GM12878 (cell line): Measurements from ENCODE around the gene NTF3. TPM values are rescaled to one million over a fixed set of nuclear protein-coding genes. Genes with fewer than 3 reads are reported as not detected.

Source experiments
- ATAC-seq: fragments of 200-7000 bp; cut with Tn5 transposase; 3 replicates; pipeline ENCODE4 v1.9.1; 2020; ENCODE audit warnings: mild to moderate bottlenecking, moderate library complexity
- BruUV-seq: library from RNA; stranded (reverse); fragments of 400-500 nt; replicated peaks from 2 replicates; lab custom pipeline; 2021; lab: Mats Ljungman, UMichigan
- CTCF ChIA-PET: fragments of 300-600 bp; sonication (Branson Sonifier 250); formaldehyde crosslinking; extraction: SDS; loops from one replicate; lab custom pipeline; 2021; ENCODE audit warnings: inconsistent platforms; lab: Yijun Ruan, JAX
- POLR2A ChIA-PET: fragments of 350-600 bp; formaldehyde crosslinking; extraction: SDS; loops from one replicate; lab custom pipeline; 2021; ENCODE audit warnings: inconsistent platforms; lab: Charles Lee
- RAD21 ChIA-PET: fragments of 300-600 bp; sonication (Branson Sonifier 250); formaldehyde crosslinking; loops from one replicate; lab custom pipeline; 2023; ENCODE audit warnings: antibody characterized with exemption; ENCODE audit not compliant: unreplicated experiment; lab: Charles Lee
- SMC1A ChIA-PET: fragments of 300-600 bp; sonication (Branson Sonifier 250); formaldehyde crosslinking; loops from one replicate; lab custom pipeline; 2023; ENCODE audit not compliant: unreplicated experiment, uncharacterized antibody; lab: Charles Lee
- DNase-seq: peaks from one replicate; pipeline ENCODE4 v3.0.0-alpha.2; 2011; ENCODE audit warnings: low read depth, low spot score
- FAIRE-seq: peaks from 3 replicates; lab custom pipeline; 2011; peaks lifted over from hg19 to GRCh38; lab: Jason Lieb, UNC
- H2AFZ ChIP-seq: 2 replicates; pipeline ENCODE4 v1.6.0; 2011; ENCODE audit warnings: low read depth, low read length, control low read depth; ENCODE audit not compliant: control insufficient read depth
- H3K27ac ChIP-seq: 2 replicates; pipeline ENCODE4 v1.5.1; 2011; ENCODE audit warnings: control low read depth; ENCODE audit not compliant: control insufficient read depth, insufficient read depth
- H3K27me3 ChIP-seq, 2 experiments: replicated peaks in 1 of 2; 2 replicates each; pipeline versions ENCODE4 v1.6.0 to v1.6.1; 2011; ENCODE audit warnings: low read length in 1 of 2; ENCODE audit not compliant: control insufficient read depth in 2 of 2, insufficient read depth in 2 of 2
- H3K36me3 ChIP-seq, 2 experiments: 2 replicates each; pipeline ENCODE4 v1.5.1; 2011; ENCODE audit warnings: low read length in 1 of 2; ENCODE audit not compliant: control insufficient read depth in 2 of 2, insufficient read depth in 2 of 2
- H3K4me1 ChIP-seq: 2 replicates; pipeline ENCODE4 v1.6.1; 2011; ENCODE audit warnings: mild to moderate bottlenecking, low read length, moderate library complexity, mixed read lengths; ENCODE audit not compliant: control insufficient read depth, insufficient read depth
- H3K4me2 ChIP-seq: 2 replicates; pipeline ENCODE4 v1.6.0; 2011; ENCODE audit warnings: control low read depth; ENCODE audit not compliant: control insufficient read depth, insufficient read depth
- H3K4me3 ChIP-seq: fragments of 200-600 bp; sonication (generic); 2 replicates; pipeline ENCODE4 v1.5.1; 2016
- H3K79me2 ChIP-seq: 2 replicates; pipeline ENCODE4 v1.6.0; 2011; ENCODE audit warnings: low read length; ENCODE audit not compliant: control insufficient read depth, insufficient read depth
- H3K9ac ChIP-seq: 2 replicates; pipeline ENCODE4 v1.8.0; 2011; ENCODE audit warnings: low read length, control low read depth, mixed read lengths; ENCODE audit not compliant: control insufficient read depth, insufficient read depth
- H3K9me3 ChIP-seq: replicated peaks from 3 replicates; pipeline ENCODE4 v1.5.1; 2011; ENCODE audit warnings: mild to moderate bottlenecking, low read length; ENCODE audit not compliant: control insufficient read depth, insufficient read depth
- H4K20me1 ChIP-seq: 2 replicates; pipeline ENCODE4 v1.6.0; 2011; ENCODE audit not compliant: control insufficient read depth, insufficient read depth
- FOS ChIP-seq: IDR thresholded peaks from 3 replicates; pipeline ENCODE4 v1.6.1; 2011; ENCODE audit warnings: borderline replicate concordance; ENCODE audit not compliant: insufficient read length; ENCODE audit errors: extremely low read depth
- MTA2 ChIP-seq: fragments of 450-650 bp; IDR thresholded peaks from 2 replicates; pipeline ENCODE4 v1.6.1; 2016; ENCODE audit warnings: low read depth, mild to moderate bottlenecking, moderate library complexity
- NFIC ChIP-seq: IDR thresholded peaks from 2 replicates; pipeline ENCODE4 v1.6.1; 2012; ENCODE audit warnings: low read depth, mild to moderate bottlenecking, inconsistent platforms, low read length, moderate library complexity
- NFXL1 ChIP-seq: fragments of 450-650 bp; IDR thresholded peaks from 2 replicates; pipeline ENCODE4 v1.6.1; 2017; ENCODE audit warnings: antibody characterized with exemption, mild to moderate bottlenecking, borderline replicate concordance
- POLR2A ChIP-seq: IDR thresholded peaks from 2 replicates; pipeline ENCODE4 v1.6.1; 2011; ENCODE audit warnings: low read depth, mild to moderate bottlenecking, low read length
- RFX5 ChIP-seq: IDR thresholded peaks from 2 replicates; pipeline ENCODE4 v1.6.1; 2011; ENCODE audit warnings: low read depth, low read length, improper control_type of control experiment
- TAF1 ChIP-seq: IDR thresholded peaks from 2 replicates; pipeline ENCODE4 v1.6.1; 2011; ENCODE audit warnings: mild to moderate bottlenecking, low read depth, low read length, borderline replicate concordance
- WGBS: methylation state at CpG from one replicate; pipeline ENCODE4 v1.1.6; 2016; ENCODE audit warnings: low lambda C conversion rate; ENCODE audit not compliant: insufficient replicate concordance, insufficient coverage; ENCODE audit errors: missing lambda C conversion rate; 5-methylcytosine and 5-hydroxymethylcytosine counted together
- in situ Hi-C: fragments of 300-500 bp; cut with MboI; formaldehyde crosslinking; loops from 9 replicates; pipeline ENCODE4 v1.14.3; 2018; ENCODE audit warnings: mixed read lengths
- intact Hi-C: fragments of 100-400 bp; cut with micrococcal nuclease; formaldehyde crosslinking; loops from one replicate; pipeline ENCODE4 v1.14.2; 2022; ENCODE audit not compliant: unreplicated experiment
- polyA plus RNA-seq, 11 experiments: library from polyadenylated mRNA; depleted of rRNA in 4 of 11; unstranded in 6 of 11; stranded (reverse) in 5 of 11; fragments of >200 nt; fragmentation: Nextera tagmentation in 4 of 11; fragmentation: Illumina TruSeq in 1 of 11; extraction: Ambion mirVana in 4 of 11; extraction: Trizol in 1 of 11; gene quantifications; 1 replicate in 1 of 11; 2 replicates in 10 of 11; pipeline versions ENCODE4 v1.2.1 to v1.2.3, GENCODE V29; 2011 to 2016; ENCODE audit warnings: inconsistent platforms in 2 of 11, missing spikeins in 2 of 11, low read depth in 1 of 11
- total RNA-seq, 4 experiments: library from RNA; depleted of rRNA in 3 of 4; stranded (reverse); fragments of >200 nt in 3 of 4; fragmentation: Illumina TruSeq in 1 of 4; extraction: Trizol in 1 of 4; gene quantifications; 2 replicates each; pipeline versions ENCODE4 v1.2.1 to v1.2.3, GENCODE V29; 2013 to 2021
- TF ChIP-seq, protein P1 (sequence below): fragments of 450-650 bp; IDR thresholded peaks from 2 replicates; pipeline ENCODE4 v1.6.1; 2017; ENCODE audit warnings: mild to moderate bottlenecking, moderate library complexity
- TF ChIP-seq, protein P2 (sequence below): fragments of 450-650 bp; IDR thresholded peaks from 2 replicates; pipeline ENCODE4 v1.6.1; 2017; ENCODE audit warnings: low read depth, mild to moderate bottlenecking, moderate library complexity

The NTF3 gene
- total and polyA plus RNA-seq, 10 of the 15 experiments (the other 5 are each of a cell fraction or from before 2014, with no cell fraction given), result 0.07 TPM; not detected in 9

DNA sequence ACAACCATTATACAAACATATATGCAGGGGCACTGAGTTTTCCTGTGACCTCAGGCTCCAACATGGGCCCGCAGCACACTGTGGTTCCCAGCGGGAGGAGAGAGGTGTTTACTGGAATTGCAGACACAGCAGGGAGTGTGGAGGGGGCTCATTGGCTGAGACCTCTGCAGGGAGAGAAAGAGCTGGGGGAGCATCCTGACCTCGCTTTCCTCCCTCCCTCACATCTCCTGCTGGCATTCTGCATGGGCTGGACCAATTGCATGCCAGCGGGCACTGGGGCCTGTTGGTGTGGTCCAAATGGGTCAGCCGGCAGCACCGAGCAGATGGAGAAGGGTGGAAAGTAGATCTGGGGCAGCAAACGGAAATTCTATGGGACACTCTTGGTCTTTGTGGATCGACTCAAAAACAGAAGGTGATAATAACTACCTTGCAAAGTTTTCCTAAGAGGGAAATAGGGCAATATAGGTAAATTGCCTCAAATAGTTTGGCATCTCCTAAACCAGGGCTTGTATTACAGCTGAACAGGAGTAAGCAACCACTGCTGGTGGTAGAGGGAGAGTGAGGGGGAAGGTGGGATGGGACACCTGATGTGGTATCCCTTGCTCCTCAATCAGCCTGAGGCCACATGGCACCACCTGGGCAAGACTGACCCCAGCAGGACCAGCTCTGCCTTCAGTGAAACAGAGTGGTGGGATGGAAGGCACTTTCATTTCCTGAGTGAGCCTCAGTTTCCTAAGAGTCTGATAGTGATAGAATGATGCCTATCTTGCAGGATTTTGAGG lies 86.9 kb downstream of the NTF3 start:
- Histone ChIP-seq H3K9me3 (no peaks in the 10 kb centered on the region), H3K27ac (no peak overlapping the region), H3K9ac (no peak overlapping the region), H3K4me2 (no peak overlapping the region), H4K20me1 (no peaks in the 10 kb centered on the region), H3K36me3 (no peaks in the 10 kb centered on the region), H3K4me1 (no peaks in the 10 kb centered on the region), H3K27me3 (peaks cover 0 to 1% of the 10 kb centered on the region in 2 experiments; a peak in 2 of 4 replicates), H3K4me3 (no peak overlapping the region), H2AFZ (no peak overlapping the region), H3K79me2 (no peaks in the 10 kb centered on the region)
- SMC1A ChIA-PET, result no interaction called here
- TF ChIP-seq, protein P1, sequence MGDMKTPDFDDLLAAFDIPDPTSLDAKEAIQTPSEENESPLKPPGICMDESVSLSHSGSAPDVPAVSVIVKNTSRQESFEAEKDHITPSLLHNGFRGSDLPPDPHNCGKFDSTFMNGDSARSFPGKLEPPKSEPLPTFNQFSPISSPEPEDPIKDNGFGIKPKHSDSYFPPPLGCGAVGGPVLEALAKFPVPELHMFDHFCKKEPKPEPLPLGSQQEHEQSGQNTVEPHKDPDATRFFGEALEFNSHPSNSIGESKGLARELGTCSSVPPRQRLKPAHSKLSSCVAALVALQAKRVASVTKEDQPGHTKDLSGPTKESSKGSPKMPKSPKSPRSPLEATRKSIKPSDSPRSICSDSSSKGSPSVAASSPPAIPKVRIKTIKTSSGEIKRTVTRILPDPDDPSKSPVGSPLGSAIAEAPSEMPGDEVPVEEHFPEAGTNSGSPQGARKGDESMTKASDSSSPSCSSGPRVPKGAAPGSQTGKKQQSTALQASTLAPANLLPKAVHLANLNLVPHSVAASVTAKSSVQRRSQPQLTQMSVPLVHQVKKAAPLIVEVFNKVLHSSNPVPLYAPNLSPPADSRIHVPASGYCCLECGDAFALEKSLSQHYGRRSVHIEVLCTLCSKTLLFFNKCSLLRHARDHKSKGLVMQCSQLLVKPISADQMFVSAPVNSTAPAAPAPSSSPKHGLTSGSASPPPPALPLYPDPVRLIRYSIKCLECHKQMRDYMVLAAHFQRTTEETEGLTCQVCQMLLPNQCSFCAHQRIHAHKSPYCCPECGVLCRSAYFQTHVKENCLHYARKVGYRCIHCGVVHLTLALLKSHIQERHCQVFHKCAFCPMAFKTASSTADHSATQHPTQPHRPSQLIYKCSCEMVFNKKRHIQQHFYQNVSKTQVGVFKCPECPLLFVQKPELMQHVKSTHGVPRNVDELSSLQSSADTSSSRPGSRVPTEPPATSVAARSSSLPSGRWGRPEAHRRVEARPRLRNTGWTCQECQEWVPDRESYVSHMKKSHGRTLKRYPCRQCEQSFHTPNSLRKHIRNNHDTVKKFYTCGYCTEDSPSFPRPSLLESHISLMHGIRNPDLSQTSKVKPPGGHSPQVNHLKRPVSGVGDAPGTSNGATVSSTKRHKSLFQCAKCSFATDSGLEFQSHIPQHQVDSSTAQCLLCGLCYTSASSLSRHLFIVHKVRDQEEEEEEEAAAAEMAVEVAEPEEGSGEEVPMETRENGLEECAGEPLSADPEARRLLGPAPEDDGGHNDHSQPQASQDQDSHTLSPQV, result no peak
- TF ChIP-seq, protein P2, sequence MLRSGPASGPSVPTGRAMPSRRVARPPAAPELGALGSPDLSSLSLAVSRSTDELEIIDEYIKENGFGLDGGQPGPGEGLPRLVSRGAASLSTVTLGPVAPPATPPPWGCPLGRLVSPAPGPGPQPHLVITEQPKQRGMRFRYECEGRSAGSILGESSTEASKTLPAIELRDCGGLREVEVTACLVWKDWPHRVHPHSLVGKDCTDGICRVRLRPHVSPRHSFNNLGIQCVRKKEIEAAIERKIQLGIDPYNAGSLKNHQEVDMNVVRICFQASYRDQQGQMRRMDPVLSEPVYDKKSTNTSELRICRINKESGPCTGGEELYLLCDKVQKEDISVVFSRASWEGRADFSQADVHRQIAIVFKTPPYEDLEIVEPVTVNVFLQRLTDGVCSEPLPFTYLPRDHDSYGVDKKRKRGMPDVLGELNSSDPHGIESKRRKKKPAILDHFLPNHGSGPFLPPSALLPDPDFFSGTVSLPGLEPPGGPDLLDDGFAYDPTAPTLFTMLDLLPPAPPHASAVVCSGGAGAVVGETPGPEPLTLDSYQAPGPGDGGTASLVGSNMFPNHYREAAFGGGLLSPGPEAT, result no peak
- TF ChIP-seq RFX5, result no peak
- TF ChIP-seq MTA2, result no peak
- no peak for TF ChIP-seq NFXL1
- TF ChIP-seq TAF1, result no peak
- TF ChIP-seq NFIC, result no peak
- no peak for TF ChIP-seq FOS
- TF ChIP-seq POLR2A, result no peak
- FAIRE-seq, result no peak
- WGBS, result 51% methylated on average over 8 of the region's 8 CpGs
- in situ Hi-C loops, result no loop called here
- RAD21 ChIA-PET, result no interaction called here
- POLR2A ChIA-PET, result no interaction called here
- intact Hi-C loops, result loop anchor here (10.0 kb wide), 1 partner anchor 314 kb away; no protein-coding TSS in a partner anchor
- CTCF ChIA-PET, result no interaction called here
- DNase-seq, result no peak
- no peak for ATAC-seq
- no TSS peak for BruUV-seq
